Mesothelial cell of epicardium (in vitro differentiated cells): ENCODE measurements around the gene SYTL1. TPM values are rescaled to one million over a fixed set of nuclear protein-coding genes. Genes with fewer than 3 reads are reported as not detected.
"Not testable (repeated sequence)": the region's sequence is repeated elsewhere in the genome, so short reads cannot be mapped to it uniquely, and the experiment has no call there.

Experiments used
- DNase-seq, 2 experiments: peaks; one replicate each; pipeline ENCODE4 v3.0.0; 2021; ENCODE audit warnings: low spot score in 2 of 2; ENCODE audit not compliant: unreplicated experiment in 2 of 2
- H3K27ac Mint-ChIP-seq: 2 replicates; pipeline ENCODE4 v1.8.0; 2021; ENCODE audit warnings: mixed read lengths
- H3K27me3 Mint-ChIP-seq: 2 replicates; pipeline ENCODE4 v1.8.0; 2021; ENCODE audit warnings: low read depth, mixed read lengths
- H3K36me3 Mint-ChIP-seq: 2 replicates; pipeline ENCODE4 v1.8.0; 2021; ENCODE audit warnings: mixed read lengths
- H3K4me1 Mint-ChIP-seq: 2 replicates; pipeline ENCODE4 v1.8.0; 2021; ENCODE audit warnings: mixed read lengths
- H3K4me3 Mint-ChIP-seq: 2 replicates; pipeline ENCODE4 v1.8.0; 2021; ENCODE audit warnings: mild to moderate bottlenecking, moderate library complexity, mixed read lengths
- H3K9me3 Mint-ChIP-seq: 2 replicates; pipeline ENCODE4 v1.8.0; 2021; ENCODE audit warnings: mixed read lengths
- CTCF ChIP-seq: fragments of 200-600 bp; sonication (generic); IDR thresholded peaks from one replicate; pipeline ENCODE4 v1.5.0; 2021; ENCODE audit warnings: antibody characterized with exemption; ENCODE audit not compliant: unreplicated experiment
- total RNA-seq: library from RNA; stranded (reverse); gene quantifications from 3 replicates; pipeline ENCODE4 v1.2.1, GENCODE V29; 2021

SYTL1 gene
- total RNA-seq, 1 donor from 2014 or later: 42.8 TPM

GRCh38 chr1:27381969-27382762 is 40.3 kb downstream of the SYTL1 start:
- Mint-ChIP-seq H3K4me1 (peaks cover 8% of the 10 kb centered on the region), H3K4me3 (no peak overlapping the region), H3K9me3 (no peaks in the 10 kb centered on the region), H3K36me3 (no peaks in the 10 kb centered on the region), H3K27me3 (peaks cover 16% of the 10 kb centered on the region), H3K27ac (no peak overlapping the region)
- DNase-seq: no peak
- TF ChIP-seq CTCF: no peak

- Mint-ChIP-seq H3K36me3 (no peaks in the 10 kb centered on the region), H3K4me3 (peak within 1 kb of the TSS; percentile 48), H3K4me1 (peaks cover 7% of the 10 kb centered on the region), H3K27ac (no peak within 1 kb of the TSS), H3K27me3 (peaks cover 16% of the 10 kb centered on the region), H3K9me3 (no peaks in the 10 kb centered on the region)
- TF ChIP-seq CTCF: no peak
- DNase-seq: peak in 1 of 2 experiments; percentile 79
These were observed 41.3 kb downstream of the SYTL1 start, which contains the start of gene CD164L2 for GRCh38 chr1:27383039-27383605. TSS of gene CD164L2 (minus strand) at chr1:27383333. CDS start at chr1:27383239, 94 bp downstream.

- no peak for TF ChIP-seq CTCF
- Mint-ChIP-seq H3K27me3 (peaks cover 16% of the 10 kb centered on the region), H3K27ac (no peak overlapping the region), H3K4me3 (no peak overlapping the region), H3K9me3 (no peaks in the 10 kb centered on the region), H3K36me3 (no peaks in the 10 kb centered on the region), H3K4me1 (peaks cover 7% of the 10 kb centered on the region)
- no peak for DNase-seq
These were observed 41.8 kb downstream of the SYTL1 start for GRCh38 chr1:27383661-27384060.

- H3K9me3 Mint-ChIP-seq, H3K36me3 Mint-ChIP-seq, H3K4me1 Mint-ChIP-seq, DNase-seq, H3K4me3 Mint-ChIP-seq, H3K27ac Mint-ChIP-seq: not testable (repeated sequence)
- peaks cover 16% of the 10 kb centered on the region for H3K27me3 Mint-ChIP-seq
These were observed 43.0 kb downstream of the SYTL1 start for GRCh38 chr1:27384797-27385196.

GRCh38 chr1:27388337-27389005 is 46.6 kb downstream of the SYTL1 start:
- H3K36me3 Mint-ChIP-seq: no peaks in the 10 kb centered on the region
- no peaks in the 10 kb centered on the region for H3K9me3 Mint-ChIP-seq
- no peak overlapping the region for H3K4me3 Mint-ChIP-seq
- TF ChIP-seq CTCF: peak; percentile 96
- H3K27me3 Mint-ChIP-seq: peaks cover 9% of the 10 kb centered on the region
- H3K27ac Mint-ChIP-seq: no peak overlapping the region
- DNase-seq: peak in 1 of 2 experiments; percentile 84
- peaks cover 13% of the 10 kb centered on the region for H3K4me1 Mint-ChIP-seq
